DND-41 (cell line): ENCODE data around the gene LAMP1.
"Not testable (repeated sequence)": the region's sequence is repeated elsewhere in the genome, so short reads cannot be mapped to it uniquely, and the experiment has no call there.

Experiments used
- ATAC-seq: fragments of 200-7000 bp; cut with Tn5 transposase; 3 replicates; pipeline ENCODE4 v1.9.1; 2021; ENCODE audit warnings: low read depth; ENCODE audit not compliant: insufficient read depth
- DNase-seq: peaks from one replicate; pipeline ENCODE4 v3.0.0-alpha.2; 2020
- H2AFZ ChIP-seq: 2 replicates; pipeline ENCODE4 v1.6.0; 2012; ENCODE audit warnings: low read depth, low read length
- H3K27ac ChIP-seq: 2 replicates; pipeline ENCODE4 v1.5.1; 2012; ENCODE audit warnings: low read length, inconsistent platforms
- H3K27me3 ChIP-seq: fragments of 200-600 bp; sonication (generic); 2 replicates; pipeline ENCODE4 v1.6.0; 2012; ENCODE audit warnings: low read length, mild to moderate bottlenecking, inconsistent platforms; ENCODE audit not compliant: insufficient read depth, poor library complexity
- H3K36me3 ChIP-seq: 2 replicates; pipeline ENCODE4 v1.5.1; 2012; ENCODE audit warnings: low read length, inconsistent platforms; ENCODE audit not compliant: insufficient read depth
- H3K4me1 ChIP-seq: 2 replicates; pipeline ENCODE4 v1.5.1; 2012; ENCODE audit warnings: mild to moderate bottlenecking, low read length; ENCODE audit not compliant: insufficient read depth
- H3K4me2 ChIP-seq: 2 replicates; pipeline ENCODE4 v1.6.0; 2012; ENCODE audit warnings: mild to moderate bottlenecking, moderate library complexity, low read length, inconsistent platforms; ENCODE audit not compliant: insufficient read depth
- H3K4me3 ChIP-seq, 2 experiments: fragments of 200-600 bp in 1 of 2; shearing (Covaris generic) in 1 of 2; 2 replicates each; pipeline ENCODE4 v1.5.1; 2012 to 2016; ENCODE audit warnings: inconsistent platforms in 2 of 2, low read length in 2 of 2, mild to moderate bottlenecking in 2 of 2, low read depth in 1 of 2, moderate library complexity in 1 of 2
- H3K79me2 ChIP-seq: 2 replicates; pipeline ENCODE4 v1.6.0; 2012; ENCODE audit warnings: low read length, inconsistent platforms; ENCODE audit not compliant: insufficient read depth
- H3K9ac ChIP-seq: 2 replicates; pipeline ENCODE4 v1.6.0; 2012; ENCODE audit warnings: low read depth, mild to moderate bottlenecking, inconsistent platforms, low read length, moderate library complexity
- H3K9me3 ChIP-seq: 2 replicates; pipeline ENCODE4 v1.5.1; 2012; ENCODE audit warnings: low read length, moderate library complexity, mild to moderate bottlenecking, inconsistent platforms; ENCODE audit not compliant: insufficient read depth, severe bottlenecking
- H4K20me1 ChIP-seq: 2 replicates; pipeline ENCODE4 v1.6.0; 2012; ENCODE audit warnings: low read length; ENCODE audit not compliant: insufficient read depth
- EZH2 ChIP-seq: IDR thresholded peaks from 3 replicates; pipeline ENCODE4 v1.6.1; 2012; ENCODE audit warnings: borderline replicate concordance, low read depth, mild to moderate bottlenecking, moderate library complexity, low read length, inconsistent platforms; ENCODE audit not compliant: severe bottlenecking
- TF ChIP-seq, protein P1 (sequence below): IDR thresholded peaks from 2 replicates; pipeline ENCODE4 v1.5.1; 2012; ENCODE audit warnings: borderline replicate concordance, low read length, moderate library complexity, mild to moderate bottlenecking; ENCODE audit not compliant: poor library complexity, severe bottlenecking; ENCODE audit errors: extremely low read depth

Gene LAMP1

DNA sequence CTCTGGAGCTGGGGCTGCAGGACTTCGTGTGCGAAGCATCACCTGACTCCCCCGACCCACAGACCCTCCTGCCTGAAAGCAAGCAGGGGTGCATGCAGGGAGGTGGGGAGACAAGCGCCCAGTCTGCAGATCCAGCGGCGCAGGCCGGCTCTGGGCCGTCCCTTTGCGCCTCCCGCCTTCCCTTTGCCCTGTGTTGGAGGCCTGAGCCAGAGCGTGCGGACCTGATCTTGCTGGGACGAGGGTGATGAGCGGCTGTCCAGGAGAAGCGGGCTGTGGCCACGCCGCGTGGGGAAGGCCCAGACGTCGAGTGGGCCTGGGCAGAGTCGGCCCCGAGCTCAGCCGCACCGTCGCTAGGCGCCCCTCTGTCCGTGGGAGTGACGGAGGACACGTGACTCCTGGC, 72.2 kb downstream of the LAMP1 start:
- H3K36me3 ChIP-seq = no peaks in the 10 kb centered on the region
- no peaks in the 10 kb centered on the region for H3K27me3 ChIP-seq
- no peak overlapping the region for H3K9ac ChIP-seq
- H3K9me3 ChIP-seq = no peaks in the 10 kb centered on the region
- no peak overlapping the region for H3K4me3 ChIP-seq
- DNase-seq (no peak), ATAC-seq (no peak)
- H2AFZ ChIP-seq = no peak overlapping the region
- no peak for TF ChIP-seq EZH2
- TF ChIP-seq, protein P1, sequence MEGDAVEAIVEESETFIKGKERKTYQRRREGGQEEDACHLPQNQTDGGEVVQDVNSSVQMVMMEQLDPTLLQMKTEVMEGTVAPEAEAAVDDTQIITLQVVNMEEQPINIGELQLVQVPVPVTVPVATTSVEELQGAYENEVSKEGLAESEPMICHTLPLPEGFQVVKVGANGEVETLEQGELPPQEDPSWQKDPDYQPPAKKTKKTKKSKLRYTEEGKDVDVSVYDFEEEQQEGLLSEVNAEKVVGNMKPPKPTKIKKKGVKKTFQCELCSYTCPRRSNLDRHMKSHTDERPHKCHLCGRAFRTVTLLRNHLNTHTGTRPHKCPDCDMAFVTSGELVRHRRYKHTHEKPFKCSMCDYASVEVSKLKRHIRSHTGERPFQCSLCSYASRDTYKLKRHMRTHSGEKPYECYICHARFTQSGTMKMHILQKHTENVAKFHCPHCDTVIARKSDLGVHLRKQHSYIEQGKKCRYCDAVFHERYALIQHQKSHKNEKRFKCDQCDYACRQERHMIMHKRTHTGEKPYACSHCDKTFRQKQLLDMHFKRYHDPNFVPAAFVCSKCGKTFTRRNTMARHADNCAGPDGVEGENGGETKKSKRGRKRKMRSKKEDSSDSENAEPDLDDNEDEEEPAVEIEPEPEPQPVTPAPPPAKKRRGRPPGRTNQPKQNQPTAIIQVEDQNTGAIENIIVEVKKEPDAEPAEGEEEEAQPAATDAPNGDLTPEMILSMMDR = no peak
- no peak overlapping the region for H3K4me2 ChIP-seq
- no peak overlapping the region for H3K27ac ChIP-seq
- no peaks in the 10 kb centered on the region for H4K20me1 ChIP-seq
- H3K79me2 ChIP-seq = no peaks in the 10 kb centered on the region
- no peaks in the 10 kb centered on the region for H3K4me1 ChIP-seq

DNA sequence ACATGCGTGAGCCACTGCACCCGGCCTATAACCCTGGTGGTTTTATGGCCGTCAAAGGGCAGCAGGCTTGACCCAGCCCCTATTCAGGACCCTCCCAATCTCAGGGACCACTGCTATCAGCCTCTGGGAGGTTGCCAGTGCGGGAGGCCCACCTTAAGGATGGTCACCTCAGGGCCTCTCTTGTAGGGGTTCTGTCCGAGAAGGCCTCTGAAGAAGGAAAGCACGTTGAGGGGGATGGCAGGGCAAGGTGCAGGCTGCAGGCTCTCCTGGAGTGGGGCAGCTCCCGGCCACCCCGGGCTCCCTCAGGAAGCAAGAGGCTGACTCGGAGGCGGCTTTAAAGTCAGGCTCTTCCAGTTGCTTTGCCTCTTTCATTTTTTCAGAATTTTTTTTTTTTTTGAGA, 72.8 kb downstream of the LAMP1 start:
- H3K4me2 ChIP-seq = no peak overlapping the region
- no peak overlapping the region for H3K4me3 ChIP-seq
- no peaks in the 10 kb centered on the region for H4K20me1 ChIP-seq
- no peaks in the 10 kb centered on the region for H3K4me1 ChIP-seq
- H2AFZ ChIP-seq = no peak overlapping the region
- DNase-seq (no peak), ATAC-seq (no peak)
- no peak overlapping the region for H3K27ac ChIP-seq
- no peaks in the 10 kb centered on the region for H3K36me3 ChIP-seq
- H3K9me3 ChIP-seq = no peaks in the 10 kb centered on the region
- no peak for TF ChIP-seq EZH2
- TF ChIP-seq, protein P1 = no peak
- no peak overlapping the region for H3K9ac ChIP-seq
- no peaks in the 10 kb centered on the region for H3K79me2 ChIP-seq
- H3K27me3 ChIP-seq = no peaks in the 10 kb centered on the region

DNA sequence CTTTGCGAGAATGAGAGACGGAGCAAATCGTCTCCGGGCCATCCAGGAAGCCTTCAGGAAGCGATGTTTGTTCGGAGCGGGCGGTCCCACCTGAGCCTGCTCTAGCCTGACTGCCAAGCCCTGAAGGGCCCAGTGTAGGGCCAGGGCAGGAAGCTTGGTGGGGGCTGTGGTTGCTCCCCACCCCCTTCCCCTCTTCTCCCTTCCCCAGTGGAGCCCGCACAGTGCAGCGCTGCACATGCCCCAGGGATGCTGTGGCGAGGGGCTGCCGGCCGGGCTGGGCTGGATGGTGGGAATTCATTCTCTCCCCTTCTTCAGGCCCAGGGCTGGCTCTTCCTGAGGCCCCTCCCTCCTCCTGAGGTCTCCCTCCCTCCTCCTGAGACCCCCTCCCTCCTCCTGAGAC, 74.0 kb downstream of the LAMP1 start:
- Histone ChIP-seq H3K27me3 (no peaks in the 10 kb centered on the region), H3K4me1 (no peaks in the 10 kb centered on the region), H4K20me1 (no peaks in the 10 kb centered on the region), H3K79me2 (no peaks in the 10 kb centered on the region), H2AFZ (no peak overlapping the region), H3K27ac (no peak overlapping the region), H3K9ac (no peak overlapping the region), H3K4me3 (no peak overlapping the region), H3K9me3 (no peaks in the 10 kb centered on the region), H3K4me2 (no peak overlapping the region), H3K36me3 (no peaks in the 10 kb centered on the region)
- no peak for ATAC-seq
- no peak for TF ChIP-seq EZH2
- TF ChIP-seq, protein P1 = no peak
- no peak for DNase-seq

DNA sequence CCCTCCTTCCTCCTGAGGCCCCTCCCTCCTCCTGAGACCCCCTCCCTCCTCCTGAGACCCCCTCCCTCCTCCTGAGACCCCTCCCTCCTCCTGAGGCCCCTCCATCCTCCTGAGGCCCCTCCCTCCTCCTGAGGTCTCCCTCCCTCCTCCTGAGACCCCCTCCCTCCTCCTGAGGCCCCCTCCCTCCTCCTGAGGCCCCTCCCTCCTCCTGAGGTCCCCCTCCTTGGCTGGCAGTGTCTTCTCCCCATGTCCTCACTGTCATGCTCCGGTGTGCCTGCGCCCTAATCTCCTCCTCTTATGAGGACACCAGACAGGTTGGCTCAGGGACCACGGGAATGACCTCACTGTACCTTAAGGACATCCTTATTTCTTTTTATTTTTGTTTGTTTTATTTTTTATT, 74.7 kb downstream of the LAMP1 start:
- not testable (repeated sequence) for H2AFZ ChIP-seq, H3K4me2 ChIP-seq, ATAC-seq

More for the DNA sequence above, 74.7 kb downstream of the LAMP1 start:
- H3K9ac ChIP-seq, H3K36me3 ChIP-seq, H3K27ac ChIP-seq, H3K4me1 ChIP-seq, H3K9me3 ChIP-seq, H4K20me1 ChIP-seq, H3K27me3 ChIP-seq, H3K4me3 ChIP-seq, H3K79me2 ChIP-seq, DNase-seq: not testable (repeated sequence)
